Measurements from ENCODE around the gene CIART.
"Not testable (repeated sequence)": the region's sequence is repeated elsewhere in the genome, so short reads cannot be mapped to it uniquely, and the experiment has no call there.

Gene CIART

DNA sequence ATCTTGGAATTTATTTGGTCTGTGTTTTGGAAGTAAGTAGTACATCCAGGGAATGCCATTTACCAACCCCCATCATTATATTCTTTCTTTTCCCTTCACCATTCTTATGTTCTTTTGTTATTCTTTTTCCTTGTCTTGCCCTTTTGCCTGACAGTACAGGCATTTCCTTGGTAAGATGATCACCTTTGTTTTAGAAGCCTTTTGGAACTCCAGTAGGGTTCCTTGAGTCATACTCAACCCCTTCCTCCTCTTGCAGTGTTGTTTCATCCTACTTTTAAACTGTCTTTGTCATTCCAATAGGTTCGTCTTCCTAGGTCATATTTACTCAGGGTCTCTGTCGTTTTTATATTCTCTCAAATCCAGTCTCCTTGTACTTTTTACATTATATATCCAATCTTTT lies 20.5 kb downstream of the CIART start:
- Histone ChIP-seq H3K27ac (ENCODE audit: low read depth, low read length) (no peak overlapping the region), H2AK5ac (ENCODE audit: low read length) (no peak overlapping the region), H3K4me3 (ENCODE audit: low read depth, low read length) (no peak overlapping the region), H3K9me3 (ENCODE audit: insufficient read depth, low read depth, low read length) (no peaks in the 10 kb centered on the region), H3K23ac (ENCODE audit: low read length) (no peak overlapping the region), H3K4me1 (ENCODE audit: control insufficient read depth in 1 of 2, insufficient read depth in 2 of 2, low read length in 2 of 2) (no peaks in the 10 kb centered on the region), H4K91ac (ENCODE audit: low read depth, low read length) (no peak overlapping the region), H3K79me1 (ENCODE audit: low read length) (no peaks in the 10 kb centered on the region), H3K14ac (ENCODE audit: low read length) (no peak overlapping the region), H3K18ac (ENCODE audit: low read length) (no peak overlapping the region), H3K4ac (ENCODE audit: low read depth, low read length) (no peak overlapping the region), H2BK12ac (ENCODE audit: low read length) (no peak overlapping the region), H2BK5ac (ENCODE audit: low read depth, low read length, poor library complexity) (no peak overlapping the region), H4K8ac (ENCODE audit: low read depth, low read length) (no peak overlapping the region), H3K9ac (ENCODE audit: low read length) (no peak overlapping the region), H3K4me2 (ENCODE audit: low read length) (no peak overlapping the region), H3K36me3 (ENCODE audit: control insufficient read depth in 1 of 2, insufficient read depth in 2 of 2, low read length in 2 of 2) (peaks cover 32 to 36% of the 10 kb centered on the region in 2 experiments), H2AFZ (ENCODE audit: insufficient read depth, low read length, poor library complexity) (no peak overlapping the region), H2BK120ac (ENCODE audit: insufficient read depth, low read length, poor library complexity) (no peak overlapping the region), H3K27me3 (ENCODE audit: insufficient read depth, low read length) (no peaks in the 10 kb centered on the region), H3K79me2 (ENCODE audit: control insufficient read depth, insufficient read depth, low read length, poor library complexity) (no peaks in the 10 kb centered on the region), H4K12ac (ENCODE audit: low read depth, low read length) (no peak overlapping the region)
- DNase-seq, result no peak
- no CpG with 5 or more reads among the region's 2 CpGs for WGBS (ENCODE audit: extremely low coverage, insufficient coverage, insufficient read length)

DNA sequence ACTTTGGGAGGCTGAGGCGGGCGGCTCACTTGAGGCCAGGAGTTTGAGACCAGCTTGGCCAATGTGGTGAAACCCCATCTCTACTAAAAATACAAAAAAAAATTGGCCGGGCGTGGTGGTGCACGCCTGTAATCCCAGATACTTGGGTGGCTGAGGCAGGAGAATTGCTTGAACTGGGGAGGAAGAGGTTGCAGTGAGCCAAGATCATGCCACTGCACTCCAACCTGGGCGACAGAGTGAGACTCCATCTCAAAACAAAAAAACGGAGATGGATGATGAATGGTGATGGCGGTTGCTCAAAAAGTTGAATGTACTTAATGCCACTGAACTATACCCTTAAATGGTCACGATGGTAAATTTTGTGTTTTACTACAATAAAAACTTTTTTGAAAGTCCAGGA lies 26.2 kb downstream of the CIART start:
- WGBS (ENCODE audit: extremely low coverage, insufficient coverage, insufficient read length), result no CpG with 5 or more reads among the region's 9 CpGs
- H3K9ac ChIP-seq (ENCODE audit: low read length); H3K4me3 ChIP-seq (ENCODE audit: low read depth, low read length); H2BK120ac ChIP-seq (ENCODE audit: insufficient read depth, low read length, poor library complexity); H3K27ac ChIP-seq (ENCODE audit: low read depth, low read length); H4K8ac ChIP-seq (ENCODE audit: low read depth, low read length); H3K18ac ChIP-seq (ENCODE audit: low read length); H3K79me1 ChIP-seq (ENCODE audit: low read length); H3K23ac ChIP-seq (ENCODE audit: low read length); H3K4me2 ChIP-seq (ENCODE audit: low read length); H4K91ac ChIP-seq (ENCODE audit: low read depth, low read length); H3K4ac ChIP-seq (ENCODE audit: low read depth, low read length); H2AFZ ChIP-seq (ENCODE audit: insufficient read depth, low read length, poor library complexity); H3K9me3 ChIP-seq (ENCODE audit: insufficient read depth, low read depth, low read length); H3K14ac ChIP-seq (ENCODE audit: low read length); DNase-seq; H4K12ac ChIP-seq (ENCODE audit: low read depth, low read length); H3K79me2 ChIP-seq (ENCODE audit: control insufficient read depth, insufficient read depth, low read length, poor library complexity); H3K27me3 ChIP-seq (ENCODE audit: insufficient read depth, low read length); H2BK5ac ChIP-seq (ENCODE audit: low read depth, low read length, poor library complexity); H2BK12ac ChIP-seq (ENCODE audit: low read length); H2AK5ac ChIP-seq (ENCODE audit: low read length); H3K4me1 ChIP-seq (ENCODE audit: control insufficient read depth in 1 of 2, insufficient read depth in 2 of 2, low read length in 2 of 2): not testable (repeated sequence)
- peaks cover 14 to 17% of the 10 kb centered on the region in 2 experiments for H3K36me3 ChIP-seq (ENCODE audit: control insufficient read depth in 1 of 2, insufficient read depth in 2 of 2, low read length in 2 of 2)

DNA sequence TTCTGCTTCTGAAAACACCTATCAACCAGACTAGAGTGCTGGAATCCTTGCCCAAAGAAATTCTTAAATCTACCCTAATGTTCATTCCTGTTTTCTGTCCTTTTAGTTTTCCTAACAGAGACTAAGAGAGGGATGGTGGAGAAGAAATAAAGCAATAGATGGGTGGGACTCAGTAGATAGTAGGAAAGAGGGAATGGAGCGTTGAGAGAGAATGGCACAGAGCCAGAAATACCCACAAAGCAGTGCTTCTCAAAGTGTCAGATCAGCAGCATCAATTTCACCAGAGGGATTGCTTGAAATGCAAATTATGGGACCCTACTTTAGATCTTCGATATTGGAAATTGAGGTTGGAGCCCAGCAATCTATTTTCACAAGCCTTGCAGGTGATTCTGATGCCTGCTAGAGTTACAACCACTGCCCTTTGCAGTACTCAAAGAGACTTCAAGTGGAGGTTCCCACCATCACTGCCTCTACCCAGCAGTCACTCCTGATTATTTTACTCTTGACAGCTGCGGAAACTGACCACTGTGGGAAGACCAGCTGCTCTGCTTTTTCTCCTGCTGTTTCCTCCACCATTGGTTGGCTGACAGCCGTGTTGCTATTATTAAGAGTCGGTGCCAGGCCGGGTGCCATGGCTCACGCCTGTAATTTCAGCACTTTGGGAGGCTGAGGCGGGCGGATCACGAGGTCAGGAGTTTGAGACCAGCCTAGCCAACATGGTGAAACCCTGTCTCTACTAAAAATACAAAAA lies 27.6 kb downstream of the CIART start:
- Histone ChIP-seq H2BK5ac (ENCODE audit: low read depth, low read length, poor library complexity) (no peak overlapping the region), H3K36me3 (ENCODE audit: control insufficient read depth in 1 of 2, insufficient read depth in 2 of 2, low read length in 2 of 2) (peaks cover 13 to 14% of the 10 kb centered on the region in 2 experiments), H2AK5ac (ENCODE audit: low read length) (no peak overlapping the region), H3K79me1 (ENCODE audit: low read length) (no peaks in the 10 kb centered on the region), H3K4ac (ENCODE audit: low read depth, low read length) (no peak overlapping the region), H3K27ac (ENCODE audit: low read depth, low read length) (no peak overlapping the region), H3K14ac (ENCODE audit: low read length) (no peak overlapping the region), H3K79me2 (ENCODE audit: control insufficient read depth, insufficient read depth, low read length, poor library complexity) (no peaks in the 10 kb centered on the region), H3K18ac (ENCODE audit: low read length) (no peak overlapping the region), H4K12ac (ENCODE audit: low read depth, low read length) (no peak overlapping the region), H4K8ac (ENCODE audit: low read depth, low read length) (no peak overlapping the region), H2AFZ (ENCODE audit: insufficient read depth, low read length, poor library complexity) (no peak overlapping the region), H3K4me2 (ENCODE audit: low read length) (no peak overlapping the region), H2BK12ac (ENCODE audit: low read length) (no peak overlapping the region), H3K23ac (ENCODE audit: low read length) (no peak overlapping the region), H4K91ac (ENCODE audit: low read depth, low read length) (no peak overlapping the region), H3K4me1 (ENCODE audit: control insufficient read depth in 1 of 2, insufficient read depth in 2 of 2, low read length in 2 of 2) (no peaks in the 10 kb centered on the region), H3K27me3 (ENCODE audit: insufficient read depth, low read length) (no peaks in the 10 kb centered on the region), H3K9me3 (ENCODE audit: insufficient read depth, low read depth, low read length) (no peaks in the 10 kb centered on the region), H2BK120ac (ENCODE audit: insufficient read depth, low read length, poor library complexity) (no peak overlapping the region), H3K9ac (ENCODE audit: low read length) (no peak overlapping the region), H3K4me3 (ENCODE audit: low read depth, low read length) (no peak overlapping the region)
- WGBS (ENCODE audit: extremely low coverage, insufficient coverage, insufficient read length), result 100% methylated on average over 1 of the region's 10 CpGs
- no peak for DNase-seq

DNA sequence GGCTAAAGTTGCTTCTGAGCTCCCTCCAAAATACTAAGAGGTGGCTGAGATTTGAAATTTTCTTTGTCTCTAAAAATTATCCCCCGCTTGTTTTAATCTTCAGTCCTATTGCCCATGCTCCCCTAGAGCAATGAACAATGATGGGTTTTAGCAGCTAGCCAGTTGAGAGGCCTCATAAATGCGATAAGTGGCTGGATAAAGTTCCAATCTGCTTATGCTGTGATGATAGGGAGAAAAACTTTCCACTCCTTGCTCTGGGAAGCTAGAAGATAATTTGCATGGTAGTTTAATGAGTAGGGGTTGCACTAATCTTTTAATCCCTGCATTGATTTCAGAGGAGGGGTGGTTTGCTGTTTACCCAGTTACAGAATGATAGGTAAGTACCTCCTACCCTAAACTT lies 29.4 kb downstream of the CIART start:
- Histone ChIP-seq H3K4me3 (ENCODE audit: low read depth, low read length) (no peak overlapping the region), H4K91ac (ENCODE audit: low read depth, low read length) (no peak overlapping the region), H3K27ac (ENCODE audit: low read depth, low read length) (no peak overlapping the region), H2AFZ (ENCODE audit: insufficient read depth, low read length, poor library complexity) (no peak overlapping the region), H3K14ac (ENCODE audit: low read length) (no peak overlapping the region), H3K18ac (ENCODE audit: low read length) (no peak overlapping the region), H3K36me3 (ENCODE audit: control insufficient read depth in 1 of 2, insufficient read depth in 2 of 2, low read length in 2 of 2) (peaks cover 8 to 11% of the 10 kb centered on the region in 2 experiments), H2BK5ac (ENCODE audit: low read depth, low read length, poor library complexity) (no peak overlapping the region), H4K12ac (ENCODE audit: low read depth, low read length) (no peak overlapping the region), H3K79me1 (ENCODE audit: low read length) (no peaks in the 10 kb centered on the region), H3K23ac (ENCODE audit: low read length) (no peak overlapping the region), H3K4ac (ENCODE audit: low read depth, low read length) (no peak overlapping the region), H3K79me2 (ENCODE audit: control insufficient read depth, insufficient read depth, low read length, poor library complexity) (no peaks in the 10 kb centered on the region), H2BK120ac (ENCODE audit: insufficient read depth, low read length, poor library complexity) (no peak overlapping the region), H3K4me1 (ENCODE audit: control insufficient read depth in 1 of 2, insufficient read depth in 2 of 2, low read length in 2 of 2) (no peaks in the 10 kb centered on the region), H3K9me3 (ENCODE audit: insufficient read depth, low read depth, low read length) (no peaks in the 10 kb centered on the region), H4K8ac (ENCODE audit: low read depth, low read length) (no peak overlapping the region), H2BK12ac (ENCODE audit: low read length) (no peak overlapping the region), H3K9ac (ENCODE audit: low read length) (no peak overlapping the region), H2AK5ac (ENCODE audit: low read length) (no peak overlapping the region), H3K4me2 (ENCODE audit: low read length) (no peak overlapping the region), H3K27me3 (ENCODE audit: insufficient read depth, low read length) (no peaks in the 10 kb centered on the region)
- WGBS (ENCODE audit: extremely low coverage, insufficient coverage, insufficient read length), result no CpG with 5 or more reads among the region's 2 CpGs
- DNase-seq, result no peak
